GM12878 (cell line): Measurements from ENCODE around the gene ADD2. TPM values are rescaled to one million over a fixed set of nuclear protein-coding genes. Genes with fewer than 3 reads are reported as not detected.

ENCODE experiments used
- ATAC-seq: fragments of 200-7000 bp; cut with Tn5 transposase; 3 replicates; pipeline ENCODE4 v1.9.1; 2020; ENCODE audit warnings: mild to moderate bottlenecking, moderate library complexity
- BruUV-seq: library from RNA; stranded (reverse); fragments of 400-500 nt; replicated peaks from 2 replicates; lab custom pipeline; 2021; lab: Mats Ljungman, UMichigan
- CTCF ChIA-PET: fragments of 300-600 bp; sonication (Branson Sonifier 250); formaldehyde crosslinking; extraction: SDS; loops from one replicate; lab custom pipeline; 2021; ENCODE audit warnings: inconsistent platforms; lab: Yijun Ruan, JAX
- POLR2A ChIA-PET: fragments of 350-600 bp; formaldehyde crosslinking; extraction: SDS; loops from one replicate; lab custom pipeline; 2021; ENCODE audit warnings: inconsistent platforms; lab: Charles Lee
- RAD21 ChIA-PET: fragments of 300-600 bp; sonication (Branson Sonifier 250); formaldehyde crosslinking; loops from one replicate; lab custom pipeline; 2023; ENCODE audit warnings: antibody characterized with exemption; ENCODE audit not compliant: unreplicated experiment; lab: Charles Lee
- SMC1A ChIA-PET: fragments of 300-600 bp; sonication (Branson Sonifier 250); formaldehyde crosslinking; loops from one replicate; lab custom pipeline; 2023; ENCODE audit not compliant: unreplicated experiment, uncharacterized antibody; lab: Charles Lee
- DNase-seq: peaks from one replicate; pipeline ENCODE4 v3.0.0-alpha.2; 2011; ENCODE audit warnings: low read depth, low spot score
- FAIRE-seq: peaks from 3 replicates; lab custom pipeline; 2011; peaks lifted over from hg19 to GRCh38; lab: Jason Lieb, UNC
- H2AFZ ChIP-seq: 2 replicates; pipeline ENCODE4 v1.6.0; 2011; ENCODE audit warnings: low read depth, low read length, control low read depth; ENCODE audit not compliant: control insufficient read depth
- H3K27ac ChIP-seq: 2 replicates; pipeline ENCODE4 v1.5.1; 2011; ENCODE audit warnings: control low read depth; ENCODE audit not compliant: control insufficient read depth, insufficient read depth
- H3K27me3 ChIP-seq, 2 experiments: replicated peaks in 1 of 2; 2 replicates each; pipeline versions ENCODE4 v1.6.0 to v1.6.1; 2011; ENCODE audit warnings: low read length in 1 of 2; ENCODE audit not compliant: control insufficient read depth in 2 of 2, insufficient read depth in 2 of 2
- H3K36me3 ChIP-seq, 2 experiments: 2 replicates each; pipeline ENCODE4 v1.5.1; 2011; ENCODE audit warnings: low read length in 1 of 2; ENCODE audit not compliant: control insufficient read depth in 2 of 2, insufficient read depth in 2 of 2
- H3K4me1 ChIP-seq: 2 replicates; pipeline ENCODE4 v1.6.1; 2011; ENCODE audit warnings: mild to moderate bottlenecking, low read length, moderate library complexity, mixed read lengths; ENCODE audit not compliant: control insufficient read depth, insufficient read depth
- H3K4me2 ChIP-seq: 2 replicates; pipeline ENCODE4 v1.6.0; 2011; ENCODE audit warnings: control low read depth; ENCODE audit not compliant: control insufficient read depth, insufficient read depth
- H3K4me3 ChIP-seq: fragments of 200-600 bp; sonication (generic); 2 replicates; pipeline ENCODE4 v1.5.1; 2016
- H3K79me2 ChIP-seq: 2 replicates; pipeline ENCODE4 v1.6.0; 2011; ENCODE audit warnings: low read length; ENCODE audit not compliant: control insufficient read depth, insufficient read depth
- H3K9ac ChIP-seq: 2 replicates; pipeline ENCODE4 v1.8.0; 2011; ENCODE audit warnings: low read length, control low read depth, mixed read lengths; ENCODE audit not compliant: control insufficient read depth, insufficient read depth
- H3K9me3 ChIP-seq: replicated peaks from 3 replicates; pipeline ENCODE4 v1.5.1; 2011; ENCODE audit warnings: mild to moderate bottlenecking, low read length; ENCODE audit not compliant: control insufficient read depth, insufficient read depth
- H4K20me1 ChIP-seq: 2 replicates; pipeline ENCODE4 v1.6.0; 2011; ENCODE audit not compliant: control insufficient read depth, insufficient read depth
- ATF3 ChIP-seq: IDR thresholded peaks from 2 replicates; pipeline ENCODE4 v1.6.1; 2011; ENCODE audit warnings: low read depth, mild to moderate bottlenecking, low read length, moderate library complexity, borderline replicate concordance; ENCODE audit errors: extremely low read depth
- CBFB ChIP-seq: IDR thresholded peaks from 2 replicates; pipeline ENCODE4 v1.6.1; 2016; ENCODE audit warnings: antibody characterized with exemption, low read depth
- CREM ChIP-seq: IDR thresholded peaks from 2 replicates; pipeline ENCODE4 v1.6.1; 2014; ENCODE audit warnings: antibody characterized with exemption, low read depth
- DPF2 ChIP-seq: fragments of 450-650 bp; IDR thresholded peaks from 2 replicates; pipeline ENCODE4 v1.6.1; 2017; ENCODE audit warnings: mild to moderate bottlenecking
- FOXM1 ChIP-seq: IDR thresholded peaks from 2 replicates; pipeline ENCODE4 v1.6.1; 2012; ENCODE audit warnings: low read depth, mild to moderate bottlenecking, inconsistent platforms, low read length, moderate library complexity
- HCFC1 ChIP-seq: fragments of 150-350 bp; IDR thresholded peaks from 2 replicates; pipeline ENCODE4 v1.6.1; 2014; ENCODE audit warnings: low read length
- HDAC2 ChIP-seq: fragments of 200-600 bp; sonication (generic); IDR thresholded peaks from 2 replicates; pipeline ENCODE4 v1.6.1; 2017
- IRF5 ChIP-seq: fragments of 450-650 bp; IDR thresholded peaks from 2 replicates; pipeline ENCODE4 v1.6.1; 2017; ENCODE audit warnings: borderline replicate concordance
- KLF5 ChIP-seq: fragments of 450-650 bp; IDR thresholded peaks from 2 replicates; pipeline ENCODE4 v1.6.1; 2014; ENCODE audit warnings: mild to moderate bottlenecking; ENCODE audit not compliant: partially characterized antibody
- MEF2B ChIP-seq: fragments of 450-650 bp; IDR thresholded peaks from 2 replicates; pipeline ENCODE4 v1.6.1; 2018; ENCODE audit warnings: mild to moderate bottlenecking, moderate library complexity; ENCODE audit not compliant: partially characterized antibody, poor library complexity, severe bottlenecking
- PAX8 ChIP-seq: fragments of 450-650 bp; IDR thresholded peaks from 2 replicates; pipeline ENCODE4 v1.6.1; 2017; ENCODE audit warnings: mild to moderate bottlenecking, moderate library complexity
- PKNOX1 ChIP-seq: fragments of 450-650 bp; IDR thresholded peaks from 2 replicates; pipeline ENCODE4 v1.6.1; 2016; ENCODE audit warnings: mild to moderate bottlenecking
- RBBP5 ChIP-seq: fragments of 200-600 bp; sonication (generic); conservative IDR thresholded peaks from 2 replicates; pipeline ENCODE4 v1.6.1; 2016
- STAT3 ChIP-seq: IDR thresholded peaks from 2 replicates; pipeline ENCODE4 v1.6.1; 2011; ENCODE audit warnings: low read depth, low read length, improper control_type of control experiment
- TBL1XR1 ChIP-seq: IDR thresholded peaks from 2 replicates; pipeline ENCODE4 v1.6.1; 2012; ENCODE audit warnings: low read depth, low read length, improper control_type of control experiment
- WRNIP1 ChIP-seq: IDR thresholded peaks from 2 replicates; pipeline ENCODE4 v1.6.1; 2011; ENCODE audit warnings: low read depth, low read length, improper control_type of control experiment, borderline replicate concordance
- ZNF24 ChIP-seq: fragments of 450-650 bp; IDR thresholded peaks from 2 replicates; pipeline ENCODE4 v1.6.1; 2017; ENCODE audit warnings: antibody characterized with exemption, mild to moderate bottlenecking
- ZZZ3 ChIP-seq: IDR thresholded peaks from 2 replicates; pipeline ENCODE4 v1.6.1; 2011; ENCODE audit warnings: low read depth; ENCODE audit not compliant: control insufficient read depth, insufficient read length
- WGBS: methylation state at CpG from one replicate; pipeline ENCODE4 v1.1.6; 2016; ENCODE audit warnings: low lambda C conversion rate; ENCODE audit not compliant: insufficient replicate concordance, insufficient coverage; ENCODE audit errors: missing lambda C conversion rate; 5-methylcytosine and 5-hydroxymethylcytosine counted together
- in situ Hi-C: fragments of 300-500 bp; cut with MboI; formaldehyde crosslinking; loops from 9 replicates; pipeline ENCODE4 v1.14.3; 2018; ENCODE audit warnings: mixed read lengths
- intact Hi-C: fragments of 100-400 bp; cut with micrococcal nuclease; formaldehyde crosslinking; loops from one replicate; pipeline ENCODE4 v1.14.2; 2022; ENCODE audit not compliant: unreplicated experiment
- polyA plus RNA-seq, 11 experiments: library from polyadenylated mRNA; depleted of rRNA in 4 of 11; unstranded in 6 of 11; stranded (reverse) in 5 of 11; fragments of >200 nt; fragmentation: Nextera tagmentation in 4 of 11; fragmentation: Illumina TruSeq in 1 of 11; extraction: Ambion mirVana in 4 of 11; extraction: Trizol in 1 of 11; gene quantifications; 1 replicate in 1 of 11; 2 replicates in 10 of 11; pipeline versions ENCODE4 v1.2.1 to v1.2.3, GENCODE V29; 2011 to 2016; ENCODE audit warnings: inconsistent platforms in 2 of 11, missing spikeins in 2 of 11, low read depth in 1 of 11
- total RNA-seq, 4 experiments: library from RNA; depleted of rRNA in 3 of 4; stranded (reverse); fragments of >200 nt in 3 of 4; fragmentation: Illumina TruSeq in 1 of 4; extraction: Trizol in 1 of 4; gene quantifications; 2 replicates each; pipeline versions ENCODE4 v1.2.1 to v1.2.3, GENCODE V29; 2013 to 2021

The ADD2 gene
- total and polyA plus RNA-seq, 10 of the 15 experiments (the other 5 are each of a cell fraction or from before 2014, with no cell fraction given), result 0.05 to 0.13 (median 0.08) TPM; not detected in 7

- DNase-seq (no peak), FAIRE-seq (no peak), ATAC-seq (no peak)
- no peak overlapping the region for H3K4me2 ChIP-seq
- H3K27ac ChIP-seq, result no peak overlapping the region
- H3K79me2 ChIP-seq, result no peaks in the 10 kb centered on the region
- no peaks in the 10 kb centered on the region; a peak in 1 of 4 replicates for H3K27me3 ChIP-seq
- H3K4me3 ChIP-seq, result no peak overlapping the region
- no peak overlapping the region for H2AFZ ChIP-seq
- no peaks in the 10 kb centered on the region for H4K20me1 ChIP-seq
- POLR2A ChIA-PET, result no interaction called here
- H3K4me1 ChIP-seq, result no peaks in the 10 kb centered on the region
- RAD21 ChIA-PET, result no interaction called here
- TF ChIP-seq WRNIP1 (no peak), CREM (no peak), MEF2B (no peak), ATF3 (no peak), ZZZ3 (no peak), IRF5 (no peak), RBBP5 (no peak), ZNF24 (no peak), DPF2 (no peak), HCFC1 (no peak), TBL1XR1 (no peak), FOXM1 (no peak), CBFB (no peak), KLF5 (no peak), STAT3 (no peak), HDAC2 (no peak), PKNOX1 (no peak), PAX8 (no peak)
- intact Hi-C loops (no loop called here), in situ Hi-C loops (no loop called here)
- no TSS peak for BruUV-seq
- CTCF ChIA-PET, result no interaction called here
- WGBS, result 29% methylated on average over 9 of the region's 9 CpGs
- no peak overlapping the region for H3K9ac ChIP-seq
- H3K9me3 ChIP-seq, result no peaks in the 10 kb centered on the region
- SMC1A ChIA-PET, result no interaction called here
- no peaks in the 10 kb centered on the region for H3K36me3 ChIP-seq
Measured at GRCh38 chr2:70709275-70710037, 58.5 kb downstream of the ADD2 start.
